NCI-H446 (cell line): ENCODE results near the gene MRGPRX1.
"Not testable (repeated sequence)": the region's sequence is repeated elsewhere in the genome, so short reads cannot be mapped to it uniquely, and the experiment has no call there.

Source experiments
- DNase-seq, 2 experiments: peaks; one replicate each; lab custom pipeline; 2025; lab: John Stamatoyannopoulos, UW

MRGPRX1 gene

DNA sequence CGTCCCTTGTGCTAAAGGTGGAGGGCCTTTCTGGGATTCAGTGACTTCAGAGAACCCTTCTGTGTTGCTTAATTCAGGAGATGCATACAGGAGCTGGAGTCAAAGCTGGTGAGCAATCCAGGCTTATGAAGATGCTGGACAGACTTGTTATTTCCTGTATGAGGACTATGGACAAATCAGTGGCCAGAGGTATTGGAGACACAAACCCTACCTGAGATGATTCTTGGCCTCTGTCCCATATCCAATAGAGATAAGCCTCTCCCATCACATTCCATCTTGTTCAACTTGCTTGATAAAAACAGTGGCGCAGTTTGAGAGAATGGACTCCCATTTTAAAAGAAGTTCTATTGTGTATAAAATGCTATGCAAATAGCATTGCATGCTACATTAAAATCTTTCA lies at the start of gene MRGPRX1:
Gene MRGPRX1 (minus strand): TSS at position 101 of the 400 bp plus-strand sequence. CDS start 4,630 bp downstream, outside the sequence.
- DNase-seq = no peak

DNA sequence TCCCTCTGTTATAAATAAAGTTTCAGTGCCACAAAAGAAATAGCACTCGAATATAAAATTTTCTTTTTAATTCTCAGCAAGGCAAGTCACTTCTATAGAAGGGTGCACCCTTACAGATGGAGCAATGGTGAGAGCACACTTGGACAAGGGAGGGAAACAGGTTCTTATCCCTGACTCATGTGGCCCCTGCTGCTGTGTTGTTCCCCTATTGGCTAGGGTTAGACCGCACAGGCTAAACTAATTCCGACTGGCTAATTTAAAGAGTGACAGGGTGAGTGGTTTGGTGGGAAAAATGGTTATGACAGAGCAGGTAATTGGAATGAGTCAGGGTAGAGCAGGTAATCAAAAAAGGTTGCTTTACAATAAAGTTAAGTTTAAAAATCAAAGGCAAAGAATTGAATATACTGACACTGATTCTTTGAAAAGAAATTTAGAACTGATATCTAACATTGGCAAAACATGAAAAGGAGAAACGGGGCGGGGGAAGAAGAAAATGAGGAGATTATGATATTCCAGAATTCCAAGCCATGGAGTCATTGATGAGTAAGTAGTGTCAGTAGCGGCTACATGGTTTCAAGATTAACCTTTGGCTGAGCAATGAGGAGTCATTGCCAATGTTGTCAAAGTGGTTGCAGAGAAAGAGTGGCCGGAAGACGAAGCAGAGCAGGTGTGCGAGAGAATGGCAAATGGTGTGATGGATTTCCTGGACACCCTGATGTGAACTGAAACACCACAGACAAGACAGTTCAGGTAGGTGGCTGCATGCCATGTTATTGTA lies 48.4 kb upstream of the MRGPRX1 start:
- no peak for DNase-seq

DNA sequence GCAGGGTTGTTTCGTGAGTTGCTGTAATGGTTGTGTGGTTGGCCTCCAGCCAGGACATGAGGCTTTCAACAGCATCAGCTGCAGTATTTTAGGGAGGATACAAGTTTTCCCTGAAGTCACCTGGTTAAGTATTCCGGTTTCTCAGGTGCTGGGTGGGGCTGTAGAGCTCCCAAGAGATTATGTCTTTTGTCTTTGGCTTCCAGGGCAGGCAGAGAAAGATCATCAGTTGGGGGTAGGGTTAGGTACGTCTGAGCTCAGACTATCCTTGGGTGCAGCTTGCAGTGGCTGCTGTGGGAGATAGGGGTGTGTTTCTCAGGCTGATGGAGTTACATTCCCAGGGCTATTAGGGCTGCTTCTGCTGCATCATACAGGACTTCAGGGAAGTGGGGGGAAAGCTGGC lies 47.5 kb upstream of the MRGPRX1 start:
- no peak for DNase-seq

DNA sequence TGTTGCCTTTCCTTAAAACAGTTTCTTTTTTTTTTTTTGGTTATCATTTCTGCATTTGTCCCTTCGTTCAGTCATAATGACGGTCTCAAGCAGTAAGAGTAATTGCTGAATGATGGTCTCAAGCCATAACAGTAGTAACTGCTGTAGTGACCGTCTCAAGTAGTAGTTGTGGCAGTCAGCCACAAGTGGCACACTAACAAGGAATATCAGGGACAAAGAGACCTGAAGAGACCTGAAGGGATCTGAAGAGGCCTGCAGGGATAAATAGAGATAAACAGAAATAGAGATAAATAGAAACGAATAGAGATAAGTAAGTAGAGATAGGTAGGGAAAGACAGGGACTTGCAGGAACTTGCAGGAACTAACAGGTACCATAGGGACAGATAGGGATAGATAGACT lies 42.7 kb upstream of the MRGPRX1 start:
- no peak for DNase-seq

DNA sequence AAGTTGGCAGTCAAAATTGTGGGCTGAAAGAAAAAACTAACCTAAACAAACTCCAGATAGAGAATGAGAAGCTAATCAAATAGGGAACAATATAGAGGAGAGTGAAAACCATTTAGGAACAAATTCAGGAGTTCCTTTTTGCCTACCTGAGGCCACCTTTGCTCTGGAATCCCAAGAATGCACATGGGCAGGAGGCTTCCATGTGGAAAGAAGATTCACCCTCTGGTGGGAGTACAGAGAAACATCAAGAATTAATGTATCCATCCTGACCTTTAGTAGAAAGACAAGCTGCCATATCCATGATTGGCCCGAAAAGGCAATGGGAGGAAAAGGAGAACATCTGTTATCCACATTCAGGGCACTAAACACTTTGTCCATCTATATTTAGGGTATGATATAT lies 35.0 kb upstream of the MRGPRX1 start:
- no peak for DNase-seq

DNA sequence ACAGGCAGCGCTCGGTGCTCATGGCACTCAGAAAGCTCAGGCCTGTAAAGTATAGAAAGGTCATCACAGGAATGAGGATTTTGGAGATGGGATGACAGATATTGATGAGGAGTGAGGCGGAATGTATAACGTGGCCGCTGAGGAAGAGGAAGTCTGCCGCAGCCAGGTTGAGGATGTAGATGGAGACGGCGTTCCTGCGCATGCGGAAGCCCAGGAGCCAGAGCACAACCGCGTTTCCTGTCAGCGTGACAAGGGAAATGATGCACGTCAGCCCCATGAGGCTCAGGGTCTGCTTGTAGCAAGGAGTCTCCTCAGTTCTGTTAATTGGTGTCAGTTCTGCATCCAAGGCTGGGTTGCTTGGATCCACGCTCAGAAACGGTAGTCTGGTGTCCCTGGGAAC lies 33.1 kb upstream of the MRGPRX1 start:
- DNase-seq = no peak

DNA sequence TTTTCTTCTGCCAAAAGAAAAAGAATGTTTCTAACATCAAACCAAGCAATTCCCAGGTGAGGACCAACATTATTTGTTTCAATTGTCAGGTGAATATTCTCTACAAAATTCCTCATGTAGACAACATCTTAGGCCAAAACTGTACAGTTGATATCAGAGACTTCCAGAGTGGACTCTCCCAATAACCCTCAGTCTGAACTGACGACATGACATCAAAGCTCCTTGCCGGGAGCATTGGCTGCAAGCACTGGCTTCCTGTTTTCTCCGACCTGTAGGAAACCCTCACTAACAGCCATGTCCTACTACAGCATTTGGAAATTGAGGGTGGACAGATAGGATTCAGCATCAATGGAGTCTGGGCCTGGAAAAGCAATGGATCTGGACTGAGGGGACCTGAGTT lies 30.5 kb upstream of the MRGPRX1 start:
- DNase-seq = no peak

DNA sequence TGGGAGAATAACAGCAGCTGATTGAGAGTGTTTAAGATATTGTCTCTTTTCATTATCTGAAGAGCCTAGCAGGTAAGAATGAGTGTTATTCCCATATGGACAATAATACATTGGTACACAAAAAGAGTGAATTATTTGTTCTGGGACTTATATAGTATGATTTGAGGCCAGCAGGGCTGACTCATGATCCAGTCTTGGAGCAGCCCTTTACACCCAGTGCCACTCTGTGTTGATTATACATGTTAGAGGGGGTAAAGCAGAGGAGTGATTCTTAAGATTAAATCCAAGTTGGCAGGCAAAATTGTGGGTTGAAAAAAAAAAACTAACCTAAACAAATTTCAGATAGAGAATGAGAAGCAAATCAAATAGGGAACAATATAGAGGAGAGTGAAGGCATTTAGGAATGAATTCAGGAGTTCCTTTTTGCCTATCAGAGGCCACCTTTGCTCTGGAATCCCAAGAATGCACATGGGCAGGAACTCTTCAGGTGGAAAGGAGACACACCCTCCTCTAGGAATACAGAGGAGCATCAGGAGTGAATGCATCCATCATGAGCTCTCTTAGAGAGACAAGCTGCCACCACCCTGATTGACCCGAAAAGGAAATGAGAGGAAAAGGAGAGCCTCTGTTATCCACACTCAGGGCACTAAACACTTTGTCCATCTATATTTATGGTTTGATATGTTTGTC lies 19.2 kb upstream of the MRGPRX1 start:
- DNase-seq = no peak

DNA sequence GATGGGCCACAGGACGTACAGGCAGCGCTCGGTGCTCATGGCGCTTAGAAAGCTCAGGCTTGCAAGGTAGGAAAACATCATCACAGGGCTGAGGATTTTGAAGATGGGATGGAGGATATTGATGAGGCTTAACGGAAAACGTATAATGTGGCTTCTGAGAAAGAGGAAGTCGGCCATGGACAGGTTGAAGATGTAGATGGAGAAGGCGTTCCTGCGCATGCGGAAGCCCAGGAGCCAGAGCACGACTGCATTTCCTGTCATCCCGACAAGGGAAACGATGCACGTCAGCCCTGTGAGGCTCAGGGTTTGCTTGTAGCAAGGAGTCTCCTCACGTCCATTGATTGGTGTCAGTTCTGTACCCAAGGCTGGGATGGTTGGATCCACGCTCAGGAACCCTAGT lies 17.4 kb upstream of the MRGPRX1 start:
- DNase-seq = no peak

DNA sequence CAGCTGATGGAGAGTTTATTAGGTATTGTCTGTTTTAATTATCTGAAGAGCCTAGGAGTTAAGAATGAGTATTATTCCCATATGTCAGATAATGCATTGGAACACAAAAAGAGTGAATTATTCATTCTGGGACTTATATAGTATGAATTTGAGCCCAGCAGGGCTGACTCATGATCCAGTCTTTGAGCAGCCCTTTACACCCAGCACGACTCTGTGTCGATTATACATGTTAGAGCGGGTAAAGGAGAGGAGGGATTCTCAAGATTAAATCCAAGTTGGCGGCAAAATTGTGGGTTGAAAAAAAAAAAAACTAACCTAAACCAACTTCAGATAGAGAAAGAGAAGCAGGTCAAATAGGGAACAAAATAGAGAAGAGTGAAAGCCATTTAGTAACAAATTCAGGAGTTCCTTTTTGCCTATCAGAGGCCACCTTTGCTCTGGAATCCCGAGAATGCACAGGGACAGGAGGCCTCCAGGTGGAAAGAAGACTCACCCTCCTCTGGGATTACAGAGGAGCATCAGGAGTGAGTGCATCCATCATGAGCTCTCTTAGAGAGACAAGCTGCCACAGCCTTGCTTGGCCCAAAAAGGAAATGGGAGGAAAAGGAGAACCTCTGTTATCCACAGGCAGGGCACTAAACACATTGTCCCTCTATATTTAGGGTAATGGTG lies 3.1 kb downstream of the MRGPRX1 start:
- no peak for DNase-seq

DNA sequence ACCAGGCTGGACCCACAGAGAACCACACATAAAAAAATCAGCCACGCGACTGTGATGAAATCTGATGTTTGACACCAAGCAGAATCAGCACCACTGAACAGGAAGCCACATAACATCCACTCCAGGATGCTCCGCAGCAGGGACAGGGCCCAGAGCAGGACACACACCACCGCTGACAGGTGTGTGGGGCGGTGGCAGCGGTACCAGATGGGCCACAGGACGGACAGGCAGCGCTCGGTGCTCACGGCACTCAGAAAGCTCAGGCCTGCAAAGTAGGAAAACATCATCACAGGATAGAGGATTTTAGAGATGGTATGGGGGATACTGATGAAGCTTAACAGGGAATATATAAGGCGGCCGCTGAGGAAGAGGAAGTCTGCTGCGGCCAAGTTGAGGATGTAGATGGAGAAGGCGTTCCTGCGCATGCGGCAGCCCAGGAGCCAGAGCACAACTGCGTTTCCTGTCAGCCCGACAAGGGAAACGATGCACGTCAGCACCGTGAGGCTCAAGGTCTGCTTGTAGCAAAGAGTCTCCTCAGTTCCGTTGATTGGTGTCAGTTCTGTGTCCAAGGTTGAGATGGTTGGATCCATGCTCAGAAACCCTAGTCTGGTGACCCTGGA lies 4.9 kb downstream of the MRGPRX1 start:
- DNase-seq = no peak

DNA sequence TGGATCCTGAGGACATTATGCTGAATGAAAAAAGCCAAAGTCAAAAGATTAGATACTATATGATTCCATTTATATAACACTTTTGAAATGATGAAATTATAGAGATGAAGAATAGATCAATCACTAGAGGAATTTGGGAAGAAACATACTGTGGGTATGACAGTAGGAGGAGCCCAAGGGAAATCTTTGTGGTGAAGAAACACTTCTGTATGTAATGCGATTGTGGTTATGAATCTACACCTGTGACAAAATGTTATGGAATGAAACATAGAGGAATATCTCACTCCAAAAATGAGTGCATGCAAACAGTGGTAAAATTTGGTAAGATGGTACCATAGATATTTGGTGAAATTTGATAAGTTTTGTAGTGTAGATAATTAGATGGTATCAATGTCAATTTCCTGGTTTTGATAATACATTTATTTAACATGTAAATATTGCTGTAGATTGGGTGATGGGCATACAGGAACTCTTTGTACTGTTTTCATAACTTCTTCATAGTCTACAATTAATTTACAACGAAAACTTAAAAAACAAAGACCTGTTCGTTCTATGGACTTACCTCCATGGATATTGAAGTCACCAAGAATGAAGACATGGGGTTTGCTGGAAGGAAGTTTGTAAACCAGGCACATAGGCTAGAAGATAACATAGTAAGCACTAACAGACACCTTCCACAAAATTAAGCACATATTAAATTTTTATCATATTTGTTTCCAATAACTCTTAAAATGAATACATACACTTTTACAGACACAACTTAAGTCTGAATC lies 11.5 kb downstream of the MRGPRX1 start:
- no peak for DNase-seq

DNA sequence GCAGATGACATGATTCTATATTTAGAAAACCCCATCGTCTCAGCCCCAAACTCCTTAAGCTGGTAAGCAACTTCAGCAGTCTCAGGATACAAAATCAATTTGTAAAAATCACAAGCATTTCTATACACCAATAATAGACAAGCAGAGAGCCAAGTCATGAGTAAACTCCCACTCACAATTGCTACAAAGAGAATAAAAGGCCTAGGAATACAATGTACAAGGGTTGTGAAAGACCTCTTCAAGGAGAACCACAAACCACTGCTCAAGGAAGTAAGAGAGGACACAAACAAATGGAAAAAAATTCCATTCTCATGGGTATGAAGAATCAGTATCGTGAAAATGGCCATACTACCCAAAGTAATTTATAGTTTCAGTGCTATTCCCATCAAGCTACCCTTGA lies 13.8 kb downstream of the MRGPRX1 start:
- DNase-seq = not testable (repeated sequence)

DNA sequence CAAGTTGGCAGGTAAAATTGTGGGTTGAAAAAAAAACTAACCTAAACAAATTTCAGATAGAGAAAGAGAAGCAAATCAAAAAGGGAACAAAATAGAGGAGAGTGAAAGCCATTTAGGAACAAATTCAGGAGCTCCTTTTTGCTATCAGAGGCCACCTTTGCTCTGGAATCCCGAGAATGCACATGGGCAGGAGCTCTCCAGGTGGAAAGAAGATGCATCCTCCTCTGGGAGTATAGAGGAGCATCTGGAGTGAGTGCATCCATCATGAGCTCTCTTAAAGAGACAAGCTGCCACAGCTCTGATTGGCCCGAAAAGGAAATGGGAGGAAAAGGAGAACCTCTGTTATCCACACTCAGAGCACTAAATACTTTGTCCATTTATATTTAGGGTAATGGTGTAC lies 26.3 kb downstream of the MRGPRX1 start:
- DNase-seq = no peak

DNA sequence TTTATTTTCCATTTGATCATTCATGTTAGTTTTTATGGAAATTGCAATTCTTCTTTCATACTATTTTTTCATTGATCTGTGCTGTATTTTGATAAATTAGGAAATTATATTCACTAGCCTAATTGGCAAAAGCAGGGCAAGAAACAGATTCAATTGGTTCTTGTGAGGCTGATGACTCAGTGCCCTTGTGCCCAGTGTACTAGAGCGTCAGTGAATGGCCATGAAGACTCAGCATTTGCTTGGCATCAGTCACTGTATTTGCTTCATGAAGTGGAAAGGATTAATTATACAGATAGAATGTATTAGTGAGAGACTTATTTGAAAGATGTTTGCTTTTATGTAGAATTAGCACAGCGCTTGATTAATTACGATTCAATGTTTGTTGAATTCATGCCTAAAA lies 31.8 kb downstream of the MRGPRX1 start:
- DNase-seq = no peak

DNA sequence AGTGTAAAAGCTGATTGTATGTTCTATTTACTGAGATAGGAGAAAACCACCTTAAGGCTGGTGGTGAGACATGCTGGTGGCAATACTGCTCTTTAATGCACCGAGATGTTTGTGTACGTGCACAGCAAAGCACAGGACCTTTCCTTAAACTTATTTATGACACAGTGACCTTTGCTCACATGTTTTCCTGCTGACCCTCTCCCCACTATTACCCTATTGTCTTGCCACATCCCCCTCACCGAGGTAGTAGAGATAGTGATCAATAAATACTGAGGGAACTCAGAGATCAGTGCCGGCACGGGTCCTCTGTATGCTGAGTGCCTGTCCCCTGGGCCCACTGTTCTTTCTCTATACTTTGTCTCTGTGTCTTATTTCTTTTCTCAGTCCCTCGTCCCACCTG lies 38.6 kb downstream of the MRGPRX1 start:
- DNase-seq = not testable (repeated sequence)

DNA sequence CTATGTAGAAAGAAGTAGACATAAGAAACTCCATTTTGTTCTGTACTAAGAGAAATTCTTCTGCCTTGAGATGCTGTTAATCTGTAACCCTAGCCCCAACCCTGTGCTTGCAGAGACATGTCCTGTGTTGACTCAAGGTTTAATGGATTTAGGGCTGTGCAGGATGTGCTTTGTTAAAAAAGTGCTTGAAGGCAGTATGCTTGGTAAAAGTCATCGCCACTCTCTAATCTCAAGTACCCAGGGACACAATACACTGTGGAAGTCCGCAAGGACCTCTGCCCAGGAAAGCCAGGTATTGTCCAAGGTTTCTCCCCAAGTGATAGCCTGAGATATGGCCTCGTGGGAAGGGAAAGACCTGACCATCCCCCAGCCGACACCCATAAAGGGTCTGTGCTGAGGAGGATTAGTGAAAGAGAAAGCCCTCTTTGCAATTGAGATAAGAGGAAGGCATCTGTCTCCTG lies 39.0 kb downstream of the MRGPRX1 start:
- DNase-seq = not testable (repeated sequence)

DNA sequence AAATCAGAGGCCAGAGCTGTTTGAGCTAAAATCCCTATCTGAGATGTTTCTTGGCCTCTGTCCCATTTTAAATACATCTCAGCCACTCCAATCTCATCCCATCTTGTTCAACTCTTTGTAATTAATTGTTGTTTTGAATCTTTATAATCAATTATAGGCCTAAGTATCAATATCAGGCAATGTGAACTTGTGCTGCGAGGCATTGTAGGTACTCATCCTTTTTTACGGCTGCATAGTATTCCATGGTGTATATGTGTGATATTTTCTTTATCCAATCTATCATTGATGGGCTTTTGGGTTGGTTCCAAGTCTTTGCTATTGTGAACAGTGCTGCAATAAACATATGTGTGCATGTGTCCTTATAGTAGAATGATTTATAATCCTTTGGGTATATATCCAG lies 47.5 kb downstream of the MRGPRX1 start:
- DNase-seq = not testable (repeated sequence)

DNA sequence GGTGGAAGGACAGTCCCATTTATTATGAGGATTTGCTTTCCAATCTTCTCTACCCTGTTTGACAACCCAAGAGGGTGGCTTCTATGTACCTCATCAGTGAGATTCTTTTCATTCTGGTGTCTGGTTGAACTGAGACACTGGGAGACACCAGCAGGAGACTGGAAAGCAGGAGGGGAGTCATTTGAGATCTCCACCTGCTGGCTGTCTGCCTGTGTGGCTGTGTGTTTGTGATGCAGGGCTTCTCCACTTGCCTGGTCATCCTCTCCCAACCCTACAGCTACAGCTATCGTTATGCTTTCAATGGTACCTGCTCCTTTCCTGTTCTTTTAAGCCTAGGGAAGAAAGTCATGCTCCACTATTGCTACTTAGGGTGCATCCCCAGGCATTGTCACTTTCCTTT lies 48.6 kb downstream of the MRGPRX1 start:
- no peak for DNase-seq
